GM12875 (cell line): ENCODE measurements around the gene SHROOM3.

ENCODE experiments used
- H3K4me3 ChIP-seq: one replicate; pipeline ENCODE4 v1.5.1; 2011; ENCODE audit warnings: low read depth, low read length, control low read depth
- CTCF ChIP-seq: IDR thresholded peaks from 2 replicates; pipeline ENCODE4 v1.5.1; 2011; ENCODE audit warnings: low read depth, mild to moderate bottlenecking, control low read depth, inconsistent platforms, low read length, moderate library complexity, borderline replicate concordance; ENCODE audit not compliant: insufficient read depth

The SHROOM3 gene

GRCh38 chr4:76803522-76803921, 368.5 kb downstream of the SHROOM3 start:
- no peak overlapping the region for H3K4me3 ChIP-seq
- TF ChIP-seq CTCF, result no peak

GRCh38 chr4:76804096-76804495, 369.1 kb downstream of the SHROOM3 start:
- no peak for TF ChIP-seq CTCF

GRCh38 chr4:76806346-76806745, 371.3 kb downstream of the SHROOM3 start:
- H3K4me3 ChIP-seq, result no peak overlapping the region
- TF ChIP-seq CTCF, result no peak

More at GRCh38 chr4:76804096-76804495, 369.1 kb downstream of the SHROOM3 start:
- H3K4me3 ChIP-seq, result no peak overlapping the region

GRCh38 chr4:76806757-76807156, 371.7 kb downstream of the SHROOM3 start:
- no peak for TF ChIP-seq CTCF
- H3K4me3 ChIP-seq, result no peak overlapping the region

GRCh38 chr4:76809594-76810305, 374.7 kb downstream of the SHROOM3 start:
- no peak overlapping the region for H3K4me3 ChIP-seq
- no peak for TF ChIP-seq CTCF

- TF ChIP-seq CTCF, result no peak
- H3K4me3 ChIP-seq, result no peak overlapping the region
Observed at GRCh38 chr4:76811604-76812412, 376.8 kb downstream of the SHROOM3 start.

- TF ChIP-seq CTCF, result no peak
- H3K4me3 ChIP-seq, result no peak overlapping the region
Observed at GRCh38 chr4:76813070-76813469, 378.0 kb downstream of the SHROOM3 start.
